ENCODE data around the gene TMTC4. TPM values are rescaled to one million over a fixed set of nuclear protein-coding genes. Genes with fewer than 3 reads are reported as not detected.

Gene TMTC4
- polyA plus RNA-seq, 3 donors = 2.1 to 11.5 (median 3.9) TPM

DNA sequence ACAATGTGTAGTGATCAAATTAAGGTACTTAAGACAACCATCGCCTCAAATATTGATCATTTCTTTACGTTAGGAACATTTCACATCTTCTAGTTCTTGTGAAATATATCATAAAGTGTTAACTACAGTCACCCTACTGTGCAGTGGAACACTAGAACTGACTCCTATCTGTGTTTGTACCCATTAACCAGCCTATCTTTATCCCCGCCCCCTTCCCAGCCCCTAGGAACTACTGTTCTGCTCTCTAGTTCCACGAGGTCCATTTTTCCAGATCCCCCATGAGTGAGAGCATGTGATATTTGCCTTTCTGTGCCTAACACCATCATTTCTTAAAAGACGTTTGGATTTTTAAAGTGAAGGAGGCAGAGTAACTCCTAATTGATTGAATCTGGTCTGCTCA is 61.6 kb downstream of the TMTC4 start:
- Histone ChIP-seq H3K9ac (ENCODE audit: insufficient read depth, low read length, poor library complexity, severe bottlenecking) (no peak overlapping the region), H3K79me2 (ENCODE audit: insufficient read depth, low read length) (no peaks in the 10 kb centered on the region), H3K36me3 (replicated peaks in 1 of 2; ENCODE audit: control insufficient read depth in 1 of 2, insufficient read depth in 2 of 2, low read length in 2 of 2) (no peaks in the 10 kb centered on the region), H3K4me3 (replicated peaks in 1 of 3; ENCODE audit: low read depth in 2 of 3, low read length in 3 of 3) (no peak overlapping the region), H3K9me3 (replicated peaks in 1 of 2; ENCODE audit: control insufficient read depth in 1 of 2, insufficient read depth in 1 of 2, low read length in 2 of 2) (no peaks in the 10 kb centered on the region), H3K4me1 (ENCODE audit: control insufficient read depth in 1 of 2, insufficient read depth in 2 of 2, low read length in 2 of 2) (peaks cover 32 to 42% of the 10 kb centered on the region in 2 donors), H3K27ac (ENCODE audit: low read depth in 1 of 2, low read length in 2 of 2) (no peak overlapping the region), H3K27me3 (ENCODE audit: control insufficient read depth in 2 of 2, insufficient read depth in 2 of 2, low read length in 2 of 2) (no peaks in the 10 kb centered on the region), H3K4me2 (replicated peaks; ENCODE audit: extremely low read depth, low read length, poor library complexity, severe bottlenecking) (no peak overlapping the region), H4K20me1 (ENCODE audit: insufficient read depth, low read length) (no peaks in the 10 kb centered on the region), H2AFZ (ENCODE audit: insufficient read depth, low read depth, low read length, poor library complexity, severe bottlenecking) (no peak overlapping the region)
- TF ChIP-seq, protein P1, sequence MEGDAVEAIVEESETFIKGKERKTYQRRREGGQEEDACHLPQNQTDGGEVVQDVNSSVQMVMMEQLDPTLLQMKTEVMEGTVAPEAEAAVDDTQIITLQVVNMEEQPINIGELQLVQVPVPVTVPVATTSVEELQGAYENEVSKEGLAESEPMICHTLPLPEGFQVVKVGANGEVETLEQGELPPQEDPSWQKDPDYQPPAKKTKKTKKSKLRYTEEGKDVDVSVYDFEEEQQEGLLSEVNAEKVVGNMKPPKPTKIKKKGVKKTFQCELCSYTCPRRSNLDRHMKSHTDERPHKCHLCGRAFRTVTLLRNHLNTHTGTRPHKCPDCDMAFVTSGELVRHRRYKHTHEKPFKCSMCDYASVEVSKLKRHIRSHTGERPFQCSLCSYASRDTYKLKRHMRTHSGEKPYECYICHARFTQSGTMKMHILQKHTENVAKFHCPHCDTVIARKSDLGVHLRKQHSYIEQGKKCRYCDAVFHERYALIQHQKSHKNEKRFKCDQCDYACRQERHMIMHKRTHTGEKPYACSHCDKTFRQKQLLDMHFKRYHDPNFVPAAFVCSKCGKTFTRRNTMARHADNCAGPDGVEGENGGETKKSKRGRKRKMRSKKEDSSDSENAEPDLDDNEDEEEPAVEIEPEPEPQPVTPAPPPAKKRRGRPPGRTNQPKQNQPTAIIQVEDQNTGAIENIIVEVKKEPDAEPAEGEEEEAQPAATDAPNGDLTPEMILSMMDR (IDR thresholded peaks at IDR 0.05) = no peak
- Mint-ChIP-seq H3K4me1 (peaks cover 40% of the 10 kb centered on the region), H3K36me3 (peaks cover 4 to 11% of the 10 kb centered on the region in 2 donors), H3K4me3 (no peak overlapping the region), H3K9me3 (peaks cover 0 to 10% (median 2%) of the 10 kb centered on the region in 7 donors), H3K27me3 (ENCODE audit: low read depth in 3 of 3) (peaks cover 0 to 2% (median 0%) of the 10 kb centered on the region in 3 donors), H3K27ac (no peak overlapping the region)
- DNase-seq = no peak
- intact Hi-C loops (cut with micrococcal nuclease) = no loop called here
- WGBS (ENCODE audit: insufficient coverage) = no CpG with 5 or more reads among the region's 5 CpGs

- Mint-ChIP-seq H3K9me3 (peaks cover 0 to 5% (median 0%) of the 10 kb centered on the region in 7 donors), H3K27ac (peak overlapping the region in 3 of 7 donors; percentile 42 to 73 (median 65)), H3K4me3 (no peak overlapping the region), H3K27me3 (ENCODE audit: low read depth in 3 of 3) (peaks cover 0 to 2% (median 0%) of the 10 kb centered on the region in 3 donors), H3K4me1 (peaks cover 47% of the 10 kb centered on the region), H3K36me3 (peaks cover 10 to 20% of the 10 kb centered on the region in 2 donors)
- Histone ChIP-seq H3K27ac (ENCODE audit: low read depth in 1 of 2, low read length in 2 of 2) (no peak overlapping the region), H3K4me3 (replicated peaks in 1 of 3; ENCODE audit: low read depth in 2 of 3, low read length in 3 of 3) (no peak overlapping the region), H3K79me2 (ENCODE audit: insufficient read depth, low read length) (no peaks in the 10 kb centered on the region), H3K27me3 (ENCODE audit: control insufficient read depth in 2 of 2, insufficient read depth in 2 of 2, low read length in 2 of 2) (no peaks in the 10 kb centered on the region), H3K4me2 (replicated peaks; ENCODE audit: extremely low read depth, low read length, poor library complexity, severe bottlenecking) (no peak overlapping the region), H4K20me1 (ENCODE audit: insufficient read depth, low read length) (no peaks in the 10 kb centered on the region), H3K9me3 (replicated peaks in 1 of 2; ENCODE audit: control insufficient read depth in 1 of 2, insufficient read depth in 1 of 2, low read length in 2 of 2) (no peaks in the 10 kb centered on the region), H3K36me3 (replicated peaks in 1 of 2; ENCODE audit: control insufficient read depth in 1 of 2, insufficient read depth in 2 of 2, low read length in 2 of 2) (no peaks in the 10 kb centered on the region), H3K4me1 (ENCODE audit: control insufficient read depth in 1 of 2, insufficient read depth in 2 of 2, low read length in 2 of 2) (peaks cover 35 to 44% of the 10 kb centered on the region in 2 donors), H2AFZ (ENCODE audit: insufficient read depth, low read depth, low read length, poor library complexity, severe bottlenecking) (no peak overlapping the region), H3K9ac (ENCODE audit: insufficient read depth, low read length, poor library complexity, severe bottlenecking) (no peak overlapping the region)
- WGBS (ENCODE audit: insufficient coverage) = 24% methylated on average over 6 of the region's 9 CpGs
- intact Hi-C loops (cut with micrococcal nuclease) = no loop called here
- DNase-seq = no peak
- TF ChIP-seq, protein P1 (IDR thresholded peaks at IDR 0.05) = no peak
These were observed 62.7 kb downstream of the TMTC4 start for GRCh38 chr13:100611678-100612492.
